ENCODE data around the gene PSG7.
"Not testable (repeated sequence)": the region's sequence is repeated elsewhere in the genome, so short reads cannot be mapped to it uniquely, and the experiment has no call there.

PSG7 gene

GRCh38 chr19:42932485-42933101 is 4.4 kb downstream of the PSG7 start:
- not testable (repeated sequence) for H3K14ac ChIP-seq (ENCODE audit: low read length); H3K23ac ChIP-seq (ENCODE audit: low read length); H4K91ac ChIP-seq (ENCODE audit: low read depth, low read length); H3K27me3 ChIP-seq (ENCODE audit: insufficient read depth, low read length); H2BK12ac ChIP-seq (ENCODE audit: low read length); H3K27ac ChIP-seq (ENCODE audit: low read depth, low read length); H3K79me2 ChIP-seq (ENCODE audit: control insufficient read depth, insufficient read depth, low read length, poor library complexity); H2AFZ ChIP-seq (ENCODE audit: insufficient read depth, low read length, poor library complexity); H3K79me1 ChIP-seq (ENCODE audit: low read length); H3K4me1 ChIP-seq (ENCODE audit: control insufficient read depth in 1 of 2, insufficient read depth in 2 of 2, low read length in 2 of 2); H3K4me3 ChIP-seq (ENCODE audit: low read depth, low read length); H3K36me3 ChIP-seq (ENCODE audit: control insufficient read depth in 1 of 2, insufficient read depth in 2 of 2, low read length in 2 of 2); H3K9ac ChIP-seq (ENCODE audit: low read length); H2BK120ac ChIP-seq (ENCODE audit: insufficient read depth, low read length, poor library complexity); H2AK5ac ChIP-seq (ENCODE audit: low read length); H4K12ac ChIP-seq (ENCODE audit: low read depth, low read length); H3K4me2 ChIP-seq (ENCODE audit: low read length); H3K18ac ChIP-seq (ENCODE audit: low read length); H2BK5ac ChIP-seq (ENCODE audit: low read depth, low read length, poor library complexity); H3K4ac ChIP-seq (ENCODE audit: low read depth, low read length); H4K8ac ChIP-seq (ENCODE audit: low read depth, low read length)
- H3K9me3 ChIP-seq (ENCODE audit: insufficient read depth, low read depth, low read length), result peaks cover 33% of the 10 kb centered on the region
- no CpG with 5 or more reads among the region's 5 CpGs for WGBS (ENCODE audit: extremely low coverage, insufficient coverage, insufficient read length)
- peak; percentile 77 for DNase-seq

- H3K18ac ChIP-seq (ENCODE audit: low read length); H2AFZ ChIP-seq (ENCODE audit: insufficient read depth, low read length, poor library complexity); H2BK5ac ChIP-seq (ENCODE audit: low read depth, low read length, poor library complexity); H3K9ac ChIP-seq (ENCODE audit: low read length); H3K4me3 ChIP-seq (ENCODE audit: low read depth, low read length); H3K4ac ChIP-seq (ENCODE audit: low read depth, low read length); H3K36me3 ChIP-seq (ENCODE audit: control insufficient read depth in 1 of 2, insufficient read depth in 2 of 2, low read length in 2 of 2); H3K14ac ChIP-seq (ENCODE audit: low read length); H3K79me1 ChIP-seq (ENCODE audit: low read length); H3K79me2 ChIP-seq (ENCODE audit: control insufficient read depth, insufficient read depth, low read length, poor library complexity); H4K12ac ChIP-seq (ENCODE audit: low read depth, low read length); H2AK5ac ChIP-seq (ENCODE audit: low read length); H2BK120ac ChIP-seq (ENCODE audit: insufficient read depth, low read length, poor library complexity); H3K23ac ChIP-seq (ENCODE audit: low read length); H2BK12ac ChIP-seq (ENCODE audit: low read length); H3K27ac ChIP-seq (ENCODE audit: low read depth, low read length); H3K4me1 ChIP-seq (ENCODE audit: control insufficient read depth in 1 of 2, insufficient read depth in 2 of 2, low read length in 2 of 2); H3K4me2 ChIP-seq (ENCODE audit: low read length); H3K27me3 ChIP-seq (ENCODE audit: insufficient read depth, low read length); H4K91ac ChIP-seq (ENCODE audit: low read depth, low read length); H4K8ac ChIP-seq (ENCODE audit: low read depth, low read length): not testable (repeated sequence)
- WGBS (ENCODE audit: extremely low coverage, insufficient coverage, insufficient read length), result no CpG with 5 or more reads among the region's 1 CpG
- peaks cover 30% of the 10 kb centered on the region for H3K9me3 ChIP-seq (ENCODE audit: insufficient read depth, low read depth, low read length)
- DNase-seq, result peak in 1 of 2 donors; percentile 57
Measured at GRCh38 chr19:42930214-42930613, 6.8 kb downstream of the PSG7 start.

- Histone ChIP-seq H3K14ac (ENCODE audit: low read length) (no peak overlapping the region), H2AK5ac (ENCODE audit: low read length) (no peak overlapping the region), H2BK120ac (ENCODE audit: insufficient read depth, low read length, poor library complexity) (no peak overlapping the region), H3K4me3 (ENCODE audit: low read depth, low read length) (no peak overlapping the region), H2BK5ac (ENCODE audit: low read depth, low read length, poor library complexity) (no peak overlapping the region), H3K4me1 (ENCODE audit: control insufficient read depth in 1 of 2, insufficient read depth in 2 of 2, low read length in 2 of 2) (no peaks in the 10 kb centered on the region), H3K79me2 (ENCODE audit: control insufficient read depth, insufficient read depth, low read length, poor library complexity) (no peaks in the 10 kb centered on the region), H3K27me3 (ENCODE audit: insufficient read depth, low read length) (no peaks in the 10 kb centered on the region), H2AFZ (ENCODE audit: insufficient read depth, low read length, poor library complexity) (no peak overlapping the region), H3K4ac (ENCODE audit: low read depth, low read length) (no peak overlapping the region), H3K9ac (ENCODE audit: low read length) (no peak overlapping the region), H3K23ac (ENCODE audit: low read length) (no peak overlapping the region), H3K4me2 (ENCODE audit: low read length) (no peak overlapping the region), H3K9me3 (ENCODE audit: insufficient read depth, low read depth, low read length) (peaks cover 25% of the 10 kb centered on the region), H4K8ac (ENCODE audit: low read depth, low read length) (no peak overlapping the region), H4K12ac (ENCODE audit: low read depth, low read length) (no peak overlapping the region), H4K91ac (ENCODE audit: low read depth, low read length) (no peak overlapping the region), H3K27ac (ENCODE audit: low read depth, low read length) (no peak overlapping the region), H2BK12ac (ENCODE audit: low read length) (no peak overlapping the region), H3K36me3 (ENCODE audit: control insufficient read depth in 1 of 2, insufficient read depth in 2 of 2, low read length in 2 of 2) (no peaks in the 10 kb centered on the region), H3K18ac (ENCODE audit: low read length) (no peak overlapping the region), H3K79me1 (ENCODE audit: low read length) (no peaks in the 10 kb centered on the region)
- no CpG with 5 or more reads among the region's 3 CpGs for WGBS (ENCODE audit: extremely low coverage, insufficient coverage, insufficient read length)
- DNase-seq, result no peak
Measured at GRCh38 chr19:42928896-42929295, 8.1 kb downstream of the PSG7 start.

GRCh38 chr19:42926781-42927180 is 10.2 kb downstream of the PSG7 start:
- Histone ChIP-seq H4K12ac (ENCODE audit: low read depth, low read length) (no peak overlapping the region), H3K9me3 (ENCODE audit: insufficient read depth, low read depth, low read length) (peaks cover 21% of the 10 kb centered on the region), H2BK120ac (ENCODE audit: insufficient read depth, low read length, poor library complexity) (no peak overlapping the region), H3K14ac (ENCODE audit: low read length) (no peak overlapping the region), H3K4me3 (ENCODE audit: low read depth, low read length) (no peak overlapping the region), H3K4ac (ENCODE audit: low read depth, low read length) (no peak overlapping the region), H3K27ac (ENCODE audit: low read depth, low read length) (no peak overlapping the region), H3K79me2 (ENCODE audit: control insufficient read depth, insufficient read depth, low read length, poor library complexity) (no peaks in the 10 kb centered on the region), H2BK12ac (ENCODE audit: low read length) (no peak overlapping the region), H2BK5ac (ENCODE audit: low read depth, low read length, poor library complexity) (no peak overlapping the region), H3K9ac (ENCODE audit: low read length) (no peak overlapping the region), H3K79me1 (ENCODE audit: low read length) (no peaks in the 10 kb centered on the region), H4K8ac (ENCODE audit: low read depth, low read length) (no peak overlapping the region), H3K4me2 (ENCODE audit: low read length) (no peak overlapping the region), H3K36me3 (ENCODE audit: control insufficient read depth in 1 of 2, insufficient read depth in 2 of 2, low read length in 2 of 2) (no peaks in the 10 kb centered on the region), H3K4me1 (ENCODE audit: control insufficient read depth in 1 of 2, insufficient read depth in 2 of 2, low read length in 2 of 2) (no peaks in the 10 kb centered on the region), H2AK5ac (ENCODE audit: low read length) (no peak overlapping the region), H4K91ac (ENCODE audit: low read depth, low read length) (no peak overlapping the region), H2AFZ (ENCODE audit: insufficient read depth, low read length, poor library complexity) (no peak overlapping the region), H3K18ac (ENCODE audit: low read length) (no peak overlapping the region), H3K23ac (ENCODE audit: low read length) (no peak overlapping the region), H3K27me3 (ENCODE audit: insufficient read depth, low read length) (no peaks in the 10 kb centered on the region)
- DNase-seq, result no peak
- no CpG with 5 or more reads among the region's 2 CpGs for WGBS (ENCODE audit: extremely low coverage, insufficient coverage, insufficient read length)
